Measurements from ENCODE around the gene ATG16L1.

- TF ChIP-seq CTCF (IDR thresholded peaks at IDR 0.05; ENCODE audit: extremely low read depth in 1 of 2, insufficient read depth in 1 of 2, low read depth in 1 of 2, low read length in 2 of 2): no peak
- TF ChIP-seq FOS (IDR thresholded peaks at IDR 0.05; ENCODE audit: borderline replicate concordance, insufficient read depth, low read length): no peak
- TF ChIP-seq MYC (IDR thresholded peaks at IDR 0.05; ENCODE audit: low read depth, low read length): no peak
- TF ChIP-seq POLR2A (IDR thresholded peaks at IDR 0.05; ENCODE audit: low read depth, low read length): no peak
- no peak for TF ChIP-seq GATA2 (IDR thresholded peaks at IDR 0.05; ENCODE audit: insufficient read depth, insufficient read length, low read depth, low read length)
Observed at GRCh38 chr2:233242231-233242927, 9.1 kb upstream of the ATG16L1 start.
